GM21367 (cell line): ENCODE measurements around the gene NOP16.

Experiments used
- ATAC-seq: cut with Tn5 transposase; IDR thresholded peaks from one replicate; pipeline ENCODE4 v1.9.1; 2021; ENCODE audit not compliant: unreplicated experiment

The NOP16 gene

DNA sequence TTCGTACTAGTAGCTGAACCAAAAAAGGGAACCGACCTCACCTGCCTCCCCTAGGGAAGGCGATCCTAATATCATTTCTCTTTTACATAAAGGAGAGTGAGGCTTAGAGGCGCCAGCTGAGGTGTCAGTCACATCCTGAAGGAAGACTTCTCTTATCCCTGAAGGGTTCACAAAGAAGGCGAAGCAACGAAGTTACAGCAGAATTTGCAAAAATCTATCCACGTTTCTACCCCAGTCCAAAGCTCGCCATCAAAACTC is 26.2 kb downstream of the NOP16 start:
- peak; percentile 2 for ATAC-seq

DNA sequence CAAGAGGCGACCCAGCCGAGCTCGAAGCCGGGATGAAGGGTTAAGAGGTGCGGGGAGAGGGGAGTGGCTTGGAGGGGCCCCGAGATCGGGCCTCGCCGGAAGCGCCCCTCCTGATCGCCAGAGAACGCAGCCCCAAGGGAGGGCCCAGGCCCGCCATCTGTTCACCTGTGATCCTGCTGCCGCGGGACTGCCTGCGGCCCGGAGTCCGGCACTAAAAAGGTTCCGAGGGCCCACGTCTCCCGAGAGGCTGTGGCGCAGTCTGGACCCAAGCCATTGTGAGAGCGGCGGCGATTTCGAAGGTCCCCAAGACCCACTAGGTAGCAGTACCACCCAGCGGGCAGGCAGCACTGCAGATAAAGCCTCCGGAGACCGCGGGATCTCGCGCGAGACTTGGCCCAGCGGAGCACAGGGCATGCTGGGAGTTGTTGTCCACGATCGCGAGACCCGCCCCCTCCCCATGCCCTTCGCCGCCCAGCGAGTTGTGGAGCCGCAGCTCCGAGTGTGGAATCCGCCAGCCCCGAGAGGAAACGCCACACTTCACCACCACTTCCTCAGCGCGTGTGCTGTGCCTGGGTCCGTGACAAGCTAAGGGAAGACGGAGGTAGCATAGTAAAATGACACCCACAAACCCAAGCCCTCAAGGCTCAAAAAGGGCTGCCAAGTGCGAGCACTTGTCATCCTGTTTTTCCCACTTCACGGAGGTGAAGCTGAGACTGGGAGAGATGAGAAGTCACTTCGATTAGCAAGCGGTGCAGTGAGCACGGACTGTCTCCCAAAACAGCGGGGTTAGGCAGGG is 26.8 kb downstream of the NOP16 start, which contains the start of gene KIAA1191:
TSS of gene KIAA1191 (minus strand) at position 328 of the 796 bp plus-strand sequence. CDS start 2,256 bp downstream, outside the sequence.
- peak; percentile 79 for ATAC-seq

DNA sequence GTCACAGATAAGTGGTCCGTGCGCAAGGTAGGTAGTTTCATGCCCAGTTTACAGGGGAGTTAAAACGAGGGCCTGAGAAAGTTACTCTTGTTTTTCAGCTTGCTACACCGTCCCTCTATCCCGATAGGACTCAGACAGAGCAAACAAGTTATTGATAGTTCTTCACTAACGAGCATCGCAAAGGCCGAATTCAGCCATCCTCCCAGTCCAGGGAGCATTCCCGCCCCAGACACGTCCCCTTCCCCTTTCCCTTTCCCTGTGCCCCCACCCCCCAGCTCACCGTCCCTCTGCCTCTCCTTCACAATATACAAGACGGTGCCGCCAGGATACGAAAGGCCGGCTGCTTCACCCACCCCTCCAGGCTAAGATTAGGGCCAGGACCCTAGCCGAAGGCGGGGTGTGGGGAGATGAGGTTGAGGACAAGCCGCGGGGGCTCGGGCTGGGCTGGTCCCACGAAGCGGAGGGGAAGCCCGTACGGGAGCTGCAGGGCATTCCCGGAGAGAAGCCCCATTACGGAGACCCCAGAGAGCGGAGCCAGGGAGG is 27.4 kb downstream of the NOP16 start:
- no peak for ATAC-seq

DNA sequence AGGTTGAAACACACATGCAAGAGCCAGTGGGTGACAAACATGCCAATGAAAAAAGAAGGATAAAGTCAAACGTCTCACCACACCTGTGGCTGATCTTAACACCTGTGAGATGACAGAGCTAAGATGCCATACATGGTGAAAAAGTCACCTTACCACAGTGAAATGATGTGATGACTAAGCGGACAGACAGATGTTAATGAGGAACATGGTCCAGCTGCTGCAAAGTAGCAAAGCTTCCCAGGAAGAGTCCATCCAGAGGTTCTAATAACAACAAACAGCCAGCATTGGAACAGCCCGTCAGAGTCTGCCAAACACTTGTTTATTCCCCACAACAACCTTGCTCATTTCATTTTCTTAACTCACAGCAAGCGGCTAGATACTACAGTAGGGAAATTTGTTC is 28.7 kb downstream of the NOP16 start:
- ATAC-seq: no peak

DNA sequence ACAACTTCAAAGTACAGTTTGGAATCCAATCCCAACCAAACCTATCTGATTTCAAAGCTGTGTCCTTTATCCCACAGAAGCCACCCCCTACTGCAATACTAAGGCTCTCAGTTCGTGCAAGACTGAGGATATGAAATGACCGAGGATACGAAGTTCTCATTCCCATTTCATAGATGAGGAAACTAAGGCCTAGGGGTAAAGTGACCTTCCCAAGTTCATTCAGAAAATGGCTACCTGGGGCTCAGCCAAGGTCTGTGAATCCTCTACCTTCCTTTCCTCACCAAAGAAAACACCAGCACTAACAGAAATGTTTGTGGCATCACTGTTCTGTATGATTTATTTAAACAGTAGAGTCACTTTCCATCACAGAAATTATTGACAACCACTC is 32.2 kb downstream of the NOP16 start:
- ATAC-seq: no peak

DNA sequence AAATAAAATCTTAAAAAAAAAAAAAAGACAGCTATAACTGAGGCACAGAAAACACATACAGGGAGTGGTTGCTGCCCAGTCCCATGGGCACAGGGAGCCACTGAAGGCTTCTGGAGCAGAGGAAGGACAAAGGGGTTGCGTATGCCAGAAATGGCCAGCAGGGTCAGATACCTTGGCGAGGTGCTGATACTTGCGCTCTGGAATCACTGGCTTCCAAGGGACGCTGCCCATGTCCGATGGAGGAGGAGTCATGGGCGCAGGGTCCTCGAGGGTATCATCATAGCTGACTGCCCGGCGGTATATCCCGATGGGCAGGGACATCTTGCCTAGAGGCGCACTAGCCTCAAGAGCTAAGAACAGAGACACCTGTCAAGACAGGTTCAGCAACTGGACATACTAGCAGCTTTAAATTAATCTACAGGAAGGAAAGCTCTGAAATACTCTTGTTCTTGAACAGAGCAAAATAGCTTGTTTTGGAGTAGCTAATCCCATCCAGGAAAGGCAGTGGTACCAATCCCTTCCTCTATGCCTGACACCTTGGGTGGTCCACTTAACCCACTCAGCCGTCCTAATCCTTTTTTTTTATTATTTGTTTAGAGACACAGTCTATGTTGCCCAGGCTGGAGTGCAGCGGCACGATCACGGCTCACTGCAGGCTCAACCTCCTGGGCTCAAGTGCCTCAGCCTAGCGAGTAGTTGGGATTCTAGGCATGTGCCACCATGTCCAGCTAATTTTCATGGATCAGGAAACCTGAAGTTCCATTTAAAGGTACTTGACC is 32.8 kb downstream of the NOP16 start:
- ATAC-seq: no peak

DNA sequence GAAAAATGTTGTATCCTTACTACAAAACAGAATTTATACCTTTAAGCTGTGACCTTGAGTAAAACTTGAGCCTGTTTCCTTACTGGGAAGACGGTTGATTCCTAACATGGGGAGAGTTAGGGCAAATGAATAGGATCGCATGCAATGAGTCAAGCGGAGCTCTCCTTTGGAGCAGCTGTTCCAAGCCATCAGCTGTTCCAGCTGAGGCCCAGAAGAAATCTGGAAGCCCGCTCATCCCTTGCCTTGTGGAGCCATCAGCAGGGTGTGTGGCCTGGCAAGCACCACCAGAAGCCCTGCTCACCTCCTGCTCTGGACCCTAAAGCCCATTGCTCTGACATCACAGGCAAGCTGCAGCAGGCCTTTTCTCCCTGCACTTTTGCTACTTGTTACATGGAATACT is 34.9 kb downstream of the NOP16 start:
- no peak for ATAC-seq

DNA sequence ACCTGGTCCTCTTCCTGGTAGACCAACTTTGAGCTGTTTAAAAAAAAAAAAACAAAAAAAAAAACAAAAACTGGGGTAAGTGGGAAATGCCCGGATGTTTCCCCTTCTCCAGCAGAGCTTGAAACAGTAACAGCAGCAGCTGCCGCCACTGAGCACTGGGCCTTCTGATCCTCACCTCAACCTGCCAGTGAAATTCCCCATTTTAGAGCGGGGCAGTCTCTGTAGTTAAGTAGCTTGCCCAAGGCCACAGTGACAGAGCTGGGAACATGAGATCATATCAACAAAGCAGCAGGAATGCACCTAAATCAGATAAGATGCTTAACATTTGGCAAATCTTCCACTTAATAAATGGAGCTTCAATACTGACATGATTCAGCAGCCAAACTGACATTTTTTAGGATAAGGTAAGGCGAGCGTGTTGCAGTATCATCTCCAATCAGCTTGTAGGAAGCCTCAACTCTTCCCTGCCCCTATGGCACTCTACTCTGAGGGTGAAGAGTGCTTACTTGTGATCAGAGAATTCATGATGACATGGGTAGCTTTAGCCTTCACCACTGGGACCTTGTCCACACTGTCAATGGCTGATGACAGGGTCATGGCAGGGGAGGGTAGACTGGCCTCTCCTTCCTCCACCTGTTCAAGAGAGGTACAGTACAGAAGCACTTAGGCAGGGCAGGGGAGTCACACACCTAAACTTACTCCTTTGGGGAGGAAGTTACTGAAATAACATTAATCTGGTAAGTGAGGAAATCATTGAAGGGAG is 36.1 kb downstream of the NOP16 start:
- no peak for ATAC-seq

DNA sequence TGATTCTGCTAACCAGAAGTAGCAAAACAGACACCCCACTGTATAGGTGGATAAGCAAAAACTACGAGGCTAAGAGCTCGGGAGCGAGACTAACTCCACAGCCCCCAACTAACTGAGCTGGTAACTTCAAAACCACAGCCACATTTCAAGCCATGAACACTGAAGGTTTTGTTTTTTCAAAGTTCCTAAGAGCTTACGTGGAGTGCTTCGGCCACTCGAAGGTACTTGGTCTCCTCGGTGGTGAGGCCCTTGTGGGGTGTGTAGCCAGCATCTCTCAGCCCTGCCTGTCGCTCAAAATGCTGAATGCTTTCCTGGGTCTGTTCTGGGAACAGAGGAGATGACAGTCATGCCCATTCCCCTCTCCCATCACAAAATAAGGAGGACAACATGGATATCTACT is 38.0 kb downstream of the NOP16 start:
- ATAC-seq: no peak

DNA sequence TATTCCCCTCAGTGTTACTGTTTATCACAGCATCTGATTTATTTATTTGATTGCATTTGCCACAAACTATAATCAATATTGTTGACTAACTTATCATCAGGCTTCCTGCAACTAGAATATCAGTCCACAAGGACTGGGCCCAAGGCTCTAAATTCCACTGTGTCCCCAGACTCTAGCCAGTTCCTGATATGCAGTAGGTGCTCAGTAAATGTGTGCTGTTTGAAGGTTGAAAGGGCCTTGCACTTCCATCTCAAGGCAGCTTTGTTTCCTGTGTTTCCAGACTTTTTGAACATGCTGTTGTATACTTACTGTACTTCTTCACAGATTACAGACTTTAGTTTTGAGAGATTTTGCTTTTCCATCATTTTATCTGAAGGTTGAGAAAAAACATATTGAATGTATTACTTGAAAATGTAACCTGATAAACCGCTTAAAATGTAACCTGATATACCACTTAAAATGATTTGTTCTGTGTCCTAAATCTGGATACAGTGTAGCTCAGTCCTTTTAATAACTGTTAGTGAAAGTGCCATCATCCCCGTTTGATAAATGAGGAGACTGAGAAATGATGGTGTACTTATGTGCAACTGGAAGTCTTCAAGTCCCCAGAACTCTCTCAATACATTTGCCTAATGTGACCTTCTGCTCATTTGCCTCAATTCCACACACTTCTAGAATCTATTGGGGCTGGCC is 45.5 kb downstream of the NOP16 start:
- ATAC-seq: no peak

DNA sequence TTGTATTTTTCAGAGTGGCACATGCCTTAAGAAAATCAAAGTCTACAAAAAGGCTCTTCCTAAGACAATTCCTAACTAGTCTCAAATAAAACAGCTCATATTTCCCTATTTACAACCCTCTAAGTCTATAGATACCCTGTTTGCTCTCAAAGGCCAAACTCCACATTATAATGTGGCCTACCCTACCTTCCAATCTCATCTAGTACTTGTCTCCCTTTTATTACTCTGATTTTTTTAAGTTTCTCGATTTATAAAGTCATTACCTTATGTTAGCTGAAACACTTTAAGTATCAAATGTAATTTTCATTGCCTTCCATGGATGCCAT is 46.3 kb downstream of the NOP16 start:
- no peak for ATAC-seq

DNA sequence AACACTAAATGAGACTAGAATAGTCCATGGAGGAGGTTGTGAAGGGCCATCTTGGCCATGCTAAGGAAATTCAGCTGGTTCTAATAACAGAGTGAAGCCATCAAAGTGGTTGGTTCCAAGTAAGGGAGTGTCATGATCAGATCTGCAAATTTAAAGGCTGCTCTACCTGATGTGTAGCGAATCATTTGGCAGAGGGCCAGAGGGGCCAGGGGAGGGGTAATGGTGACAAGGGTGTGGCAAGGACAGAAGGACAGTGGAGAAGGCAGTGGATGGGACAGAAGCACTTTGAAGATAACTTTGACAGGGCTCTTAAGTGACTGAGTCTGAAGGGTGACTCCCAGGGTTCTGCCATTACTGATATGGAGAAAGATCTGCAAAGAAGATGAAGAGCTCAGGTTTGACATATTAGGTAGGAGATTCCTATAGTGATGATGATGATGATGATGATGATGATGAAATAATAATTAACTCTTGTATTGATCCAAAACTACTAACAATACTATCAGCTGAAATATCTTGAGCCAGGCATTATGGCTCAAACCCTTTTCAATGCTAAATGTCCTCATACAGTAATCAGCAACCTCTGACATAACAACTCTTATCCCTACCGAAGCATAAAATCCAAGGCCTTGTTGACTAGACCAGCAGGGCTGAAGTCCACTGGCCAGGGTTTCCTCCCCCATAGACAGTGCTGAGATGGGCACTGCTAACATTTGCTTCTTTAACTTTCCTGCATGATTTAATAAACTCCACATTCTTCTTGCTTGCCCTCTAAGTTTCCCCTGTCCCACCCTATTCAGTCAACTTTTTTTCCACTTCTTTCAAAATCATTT is 46.9 kb downstream of the NOP16 start:
- ATAC-seq: no peak

DNA sequence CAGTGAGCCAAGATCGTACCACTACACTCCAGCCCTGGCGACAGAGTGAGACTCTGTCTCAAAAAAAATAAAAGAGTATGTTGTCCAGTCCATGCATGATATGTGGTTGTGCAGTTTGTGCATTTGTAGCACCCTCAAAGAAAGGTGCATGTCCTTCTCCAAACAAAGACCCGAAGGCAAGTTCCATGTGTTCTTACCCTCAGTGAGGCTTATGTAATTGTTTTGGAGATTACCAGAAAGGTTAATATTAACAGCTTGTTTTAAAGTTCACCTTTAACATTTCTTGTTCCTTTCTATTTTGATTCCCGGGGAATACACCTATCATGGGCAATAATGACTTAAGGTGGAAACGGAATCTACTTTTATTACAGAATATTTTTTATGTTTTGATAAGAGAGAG is 49.1 kb downstream of the NOP16 start:
- ATAC-seq: no peak

DNA sequence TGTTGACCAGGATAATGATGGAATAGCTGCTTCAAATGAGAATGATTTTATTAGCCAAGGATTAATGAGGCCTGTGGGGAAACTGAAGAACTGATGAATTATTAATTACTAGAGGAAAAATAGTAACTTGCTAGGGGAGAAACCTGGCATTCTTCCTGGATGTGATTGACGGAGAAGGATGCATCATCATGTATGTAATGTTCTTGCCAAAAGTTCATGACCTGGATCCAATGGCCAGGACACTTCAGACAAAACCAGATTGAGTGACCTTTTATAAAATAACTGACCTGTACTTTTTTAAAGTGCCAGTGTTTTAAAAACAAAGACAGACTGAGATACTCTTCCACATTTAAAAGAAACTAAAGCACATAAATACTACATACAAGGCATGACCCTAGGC is 50.5 kb downstream of the NOP16 start:
- no peak for ATAC-seq

DNA sequence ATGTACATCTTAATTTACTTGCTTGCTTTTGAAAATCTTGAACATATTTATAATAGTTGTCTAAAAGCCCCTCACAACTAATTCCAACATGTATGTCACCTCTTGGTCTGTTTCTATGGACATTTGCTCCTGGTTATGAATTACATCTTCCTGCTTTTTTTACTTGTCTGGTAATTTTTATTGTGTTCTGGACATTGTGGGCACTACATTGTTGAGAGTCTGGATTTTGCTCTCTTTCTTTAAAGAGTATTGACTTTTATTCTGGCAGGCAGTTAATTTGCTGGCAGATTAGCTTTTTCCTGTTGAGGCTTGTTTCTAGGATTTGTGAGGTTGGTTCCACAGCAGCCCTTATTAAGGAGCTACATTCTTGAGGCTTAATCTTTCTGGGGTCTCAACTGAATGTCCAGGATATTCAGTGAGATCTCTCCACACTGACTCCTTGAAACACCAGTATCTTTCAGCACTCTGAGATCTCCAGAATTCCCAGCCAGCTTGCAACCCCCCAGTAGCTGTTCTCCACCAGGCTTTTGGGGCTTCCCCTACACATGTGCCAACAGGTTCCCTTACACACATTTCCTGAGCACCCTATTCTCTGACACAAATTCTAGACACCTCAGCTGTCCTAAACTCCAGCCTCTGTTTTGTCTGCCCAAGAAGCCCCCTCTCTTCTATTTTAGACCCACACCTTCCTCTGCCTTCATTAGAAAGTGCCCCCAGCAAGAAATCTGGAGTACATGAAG is 54.2 kb downstream of the NOP16 start:
- ATAC-seq: no peak
